ENCODE data around the gene AUP1. TPM values are rescaled to one million over a fixed set of nuclear protein-coding genes. Genes with fewer than 3 reads are reported as not detected.

Gene AUP1
- total and polyA plus RNA-seq, 11 donors: 33.6 to 168 (median 56.4) TPM

GRCh38 chr2:74560591-74560990 lies 31.1 kb upstream of the AUP1 start:
- no peak for DNase-seq
- 50 to 71% (median 58%) methylated on average over 6 of the region's 6 CpGs for WGBS, 4 donors

GRCh38 chr2:74559912-74560311 lies 30.4 kb upstream of the AUP1 start:
- Histone ChIP-seq H3K4me3 (no peak overlapping the region), H3K27me3 (peaks cover 0 to 10% (median 0%) of the 10 kb centered on the region in 9 donors), H3K27ac (no peak overlapping the region), H3K4me1 (peaks cover 0 to 24% (median 6%) of the 10 kb centered on the region in 12 donors), H3K36me3 (peaks cover 0 to 14% (median 0%) of the 10 kb centered on the region in 9 donors), H3K9me3 (no peaks in the 10 kb centered on the region)
- no peak for ATAC-seq
- DNase-seq: no peak
- intact Hi-C loops (cut with DNase I): no loop called here
- WGBS, 4 donors: 32 to 42% (median 38%) methylated on average over 5 of the region's 5 CpGs
- TF ChIP-seq POLR2A (IDR thresholded peaks at IDR 0.05) (no peak), CTCF (IDR thresholded peaks at IDR 0.05) (no peak)

More at GRCh38 chr2:74560591-74560990, 31.1 kb upstream of the AUP1 start:
- intact Hi-C loops (cut with DNase I): no loop called here
- Histone ChIP-seq H3K4me3 (no peak overlapping the region), H3K36me3 (peaks cover 0 to 14% (median 0%) of the 10 kb centered on the region in 9 donors), H3K4me1 (peaks cover 0 to 18% (median 0%) of the 10 kb centered on the region in 12 donors), H3K9me3 (no peaks in the 10 kb centered on the region), H3K27ac (no peak overlapping the region), H3K27me3 (peaks cover 0 to 10% (median 0%) of the 10 kb centered on the region in 9 donors)
- TF ChIP-seq CTCF (IDR thresholded peaks at IDR 0.05): no peak
- TF ChIP-seq POLR2A (IDR thresholded peaks at IDR 0.05): no peak
- ATAC-seq: no peak

- DNase-seq (no peak), ATAC-seq (no peak)
- no peak overlapping the region for H3K27ac ChIP-seq
- WGBS, 4 donors: 64 to 71% (median 69%) methylated on average over 7 of the region's 7 CpGs
- H3K4me1 ChIP-seq: peaks cover 0 to 27% (median 7%) of the 10 kb centered on the region in 12 donors
- TF ChIP-seq CTCF (IDR thresholded peaks at IDR 0.05) (no peak), POLR2A (IDR thresholded peaks at IDR 0.05) (no peak)
- H3K9me3 ChIP-seq: no peaks in the 10 kb centered on the region
- peaks cover 0 to 14% (median 0%) of the 10 kb centered on the region in 9 donors for H3K36me3 ChIP-seq
- peaks cover 0 to 10% (median 0%) of the 10 kb centered on the region in 9 donors for H3K27me3 ChIP-seq
- intact Hi-C loops (cut with DNase I): no loop called here
- H3K4me3 ChIP-seq: no peak overlapping the region
Observed at GRCh38 chr2:74558284-74559230, 29.1 kb upstream of the AUP1 start.

GRCh38 chr2:74556831-74557370 lies 27.4 kb upstream of the AUP1 start:
- Histone ChIP-seq H3K27ac (no peak overlapping the region), H3K36me3 (peaks cover 0 to 14% (median 0%) of the 10 kb centered on the region in 9 donors), H3K27me3 (peaks cover 0 to 4% (median 0%) of the 10 kb centered on the region in 9 donors), H3K4me1 (peaks cover 0 to 31% (median 12%) of the 10 kb centered on the region in 12 donors), H3K4me3 (no peak overlapping the region), H3K9me3 (no peaks in the 10 kb centered on the region)
- 82 to 97% (median 91%) methylated on average over 6 of the region's 6 CpGs for WGBS, 4 donors
- DNase-seq: no peak
- TF ChIP-seq POLR2A (IDR thresholded peaks at IDR 0.05): no peak
- no peak for TF ChIP-seq CTCF (IDR thresholded peaks at IDR 0.05)
- intact Hi-C loops (cut with DNase I): no loop called here
- ATAC-seq: no peak

Measured in heart left ventricle (tissue), 16 donors.